Endodermal cell (in vitro differentiated cells): Measurements from ENCODE around the gene SH3BP5. TPM values are rescaled to one million over a fixed set of nuclear protein-coding genes. Genes with fewer than 3 reads are reported as not detected.
A peak's percentile ranks its signal among the peaks of the same experiment; 100 is the strongest.

ENCODE experiments used
- DNase-seq: peaks from one replicate; pipeline ENCODE4 v3.0.0-alpha.2; 2017
- H3K27ac ChIP-seq: 2 replicates; pipeline ENCODE4 v1.5.1; 2013; ENCODE audit warnings: mild to moderate bottlenecking, low read depth, low read length, moderate library complexity
- H3K27me3 ChIP-seq: 2 replicates; pipeline ENCODE4 v1.6.1; 2013; ENCODE audit warnings: mild to moderate bottlenecking, low read length, moderate library complexity; ENCODE audit not compliant: insufficient read depth, control insufficient read depth, poor library complexity, severe bottlenecking
- H3K36me3 ChIP-seq: 2 replicates; pipeline ENCODE4 v1.7.0; 2013; ENCODE audit warnings: mild to moderate bottlenecking, low read length, moderate library complexity; ENCODE audit not compliant: control insufficient read depth, insufficient read depth
- H3K4me1 ChIP-seq: one replicate; pipeline ENCODE4 v1.7.0; 2013; ENCODE audit warnings: low read length; ENCODE audit not compliant: control insufficient read depth, insufficient read depth
- H3K4me3 ChIP-seq: 2 replicates; pipeline ENCODE4 v1.5.1; 2013; ENCODE audit warnings: mild to moderate bottlenecking, low read length, moderate library complexity
- H3K9ac ChIP-seq: 2 replicates; pipeline ENCODE4 v1.6.1; 2013; ENCODE audit warnings: mild to moderate bottlenecking, low read length, moderate library complexity; ENCODE audit not compliant: poor library complexity, severe bottlenecking; ENCODE audit errors: extremely low read depth
- H3K9me3 ChIP-seq: 2 replicates; pipeline ENCODE4 v1.6.1; 2013; ENCODE audit warnings: mild to moderate bottlenecking, low read length, moderate library complexity; ENCODE audit not compliant: control insufficient read depth
- H3K27ac Mint-ChIP-seq: 2 replicates; pipeline ENCODE4 v1.8.0; 2020; ENCODE audit warnings: mixed read lengths
- H3K27me3 Mint-ChIP-seq: 2 replicates; pipeline ENCODE4 v1.8.0; 2021; ENCODE audit warnings: mild to moderate bottlenecking, mixed read lengths; ENCODE audit not compliant: insufficient read depth
- H3K36me3 Mint-ChIP-seq: 2 replicates; pipeline ENCODE4 v1.8.0; 2020; ENCODE audit warnings: low read depth, mixed read lengths
- H3K4me1 Mint-ChIP-seq: 2 replicates; pipeline ENCODE4 v1.8.0; 2020; ENCODE audit warnings: mixed read lengths
- H3K4me3 Mint-ChIP-seq: 2 replicates; pipeline ENCODE4 v1.8.0; 2020; ENCODE audit warnings: mild to moderate bottlenecking, moderate library complexity, mixed read lengths
- H3K9me3 Mint-ChIP-seq: 2 replicates; pipeline ENCODE4 v1.8.0; 2020; ENCODE audit warnings: mild to moderate bottlenecking, mixed read lengths
- CTCF ChIP-seq: fragments of 200-600 bp; sonication (generic); conservative IDR thresholded peaks from 2 replicates; pipeline ENCODE4 v1.5.0; 2021; ENCODE audit warnings: antibody characterized with exemption, mild to moderate bottlenecking
- WGBS, 2 experiments: methylation state at CpG; one replicate each; pipeline versions ENCODE4 v1.1.5 to v1.1.7; 2013; ENCODE audit warnings: missing lambda C conversion rate in 2 of 2, mixed read lengths in 1 of 2; ENCODE audit not compliant: insufficient coverage in 1 of 2, insufficient read length in 1 of 2; 5-methylcytosine and 5-hydroxymethylcytosine counted together
- total RNA-seq, 2 donors: library from RNA; stranded (reverse); fragmentation: NEBNext Ultra II Directional in 1 of 2; extraction: Animal tissue kit (Norgen Biotek cat#: 25700) in 1 of 2; gene quantifications; 2 replicates in 1 of 2; 3 replicates in 1 of 2; pipeline ENCODE4 v1.2.1, GENCODE V29; 2021

The SH3BP5 gene
- total RNA-seq, 2 donors from 2014 or later, result 25.8 to 30.3 TPM

DNA sequence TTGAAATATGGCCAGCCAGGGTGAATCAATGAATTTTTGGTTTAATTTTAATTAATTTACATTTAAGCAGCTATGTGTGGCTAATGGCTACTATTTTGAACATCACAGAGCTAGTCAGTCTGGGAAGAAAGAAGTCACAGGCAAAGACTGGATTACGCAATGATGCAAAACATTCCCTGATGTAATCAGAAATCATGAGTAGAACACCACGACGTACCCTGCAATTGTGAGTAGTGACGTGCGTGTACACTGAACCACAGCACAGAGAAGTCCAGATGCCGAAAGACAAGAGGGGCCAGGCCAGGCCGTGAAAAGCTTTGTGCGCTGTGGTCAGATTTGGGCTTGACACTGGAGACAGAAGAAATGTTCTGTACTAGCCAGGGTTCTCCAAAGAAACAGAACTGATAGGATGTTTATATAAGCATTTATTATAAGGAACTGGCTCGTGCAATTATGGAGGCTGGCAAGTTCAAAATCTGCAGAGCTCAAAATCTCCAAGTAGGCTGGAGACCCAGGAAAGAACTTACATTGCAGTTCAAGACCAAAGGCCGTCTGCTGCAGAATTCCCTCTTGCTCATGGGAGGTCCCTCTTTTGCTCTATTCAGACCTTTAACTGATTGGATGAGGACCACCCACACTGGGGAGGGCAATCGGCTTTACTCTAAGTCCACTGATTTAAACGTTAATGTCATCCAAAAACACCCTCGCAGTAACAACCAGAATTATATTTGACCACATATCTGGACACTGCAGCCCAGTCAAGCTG is 44.6 kb downstream of the SH3BP5 start:
- H3K36me3 ChIP-seq, result peaks cover 16% of the 10 kb centered on the region
- DNase-seq, result no peak
- WGBS, 2 experiments, result 94 to 95% methylated on average over 12 to 13 of the region's 13 CpGs
- Mint-ChIP-seq H3K27me3 (no peaks in the 10 kb centered on the region), H3K4me1 (peaks cover 12% of the 10 kb centered on the region), H3K9me3 (no peaks in the 10 kb centered on the region), H3K36me3 (peaks cover 21% of the 10 kb centered on the region), H3K27ac (no peak overlapping the region), H3K4me3 (no peak overlapping the region)
- no peak for TF ChIP-seq CTCF
- H3K27ac ChIP-seq, result no peak overlapping the region
- no peak overlapping the region for H3K9ac ChIP-seq
- no peak overlapping the region for H3K4me3 ChIP-seq
- no peaks in the 10 kb centered on the region for H3K27me3 ChIP-seq
- H3K4me1 ChIP-seq, result no peaks in the 10 kb centered on the region
- no peaks in the 10 kb centered on the region for H3K9me3 ChIP-seq

- Mint-ChIP-seq H3K27ac (peak overlapping the region; percentile 20), H3K9me3 (no peaks in the 10 kb centered on the region)
- no peaks in the 10 kb centered on the region for H3K27me3 ChIP-seq
Measured at GRCh38 chr3:15286022-15286421, 46.4 kb downstream of the SH3BP5 start.

DNA sequence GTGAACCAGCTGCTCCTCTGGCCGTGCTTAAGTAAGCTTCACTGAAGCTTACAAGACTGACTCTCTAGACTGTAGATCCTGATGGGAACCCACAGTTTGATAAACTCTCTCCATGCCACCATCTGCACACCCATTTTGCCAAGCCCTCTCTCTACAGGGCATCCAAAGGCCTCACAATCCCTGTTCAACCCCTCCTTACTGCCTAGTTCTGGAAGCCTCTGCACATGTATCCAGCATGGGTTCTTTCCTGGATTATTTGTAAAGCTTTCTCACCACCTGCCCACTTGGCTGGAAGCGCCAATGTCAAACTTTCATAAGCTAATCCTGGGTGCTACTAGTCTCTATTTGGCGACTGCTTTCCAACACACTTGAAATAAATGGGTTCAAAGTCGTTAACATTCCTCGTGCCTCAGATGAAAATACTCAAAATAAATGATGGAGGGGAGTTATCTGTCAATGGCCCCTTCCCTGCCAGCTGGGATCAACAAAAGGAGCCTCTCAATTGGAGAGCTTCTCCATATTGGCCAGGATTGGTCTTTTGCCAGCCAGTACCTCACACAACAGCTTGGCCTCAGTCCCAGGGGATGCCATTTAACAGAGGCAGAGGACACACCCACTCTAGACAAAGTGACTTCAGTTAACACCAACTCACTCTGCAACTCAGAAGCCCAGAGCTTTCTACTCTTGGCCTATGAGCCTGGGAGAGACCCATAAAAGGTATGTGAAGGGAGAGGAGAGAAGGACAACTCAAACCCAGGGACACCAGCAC is 48.1 kb downstream of the SH3BP5 start:
- H3K27ac Mint-ChIP-seq, result no peak overlapping the region
- WGBS, 2 experiments, result 97 to 100% methylated on average over 4 to 5 of the region's 5 CpGs
- H3K4me1 Mint-ChIP-seq, result peaks cover 10% of the 10 kb centered on the region
- peaks cover 9% of the 10 kb centered on the region for H3K36me3 ChIP-seq
- H3K9me3 ChIP-seq, result no peaks in the 10 kb centered on the region
- no peaks in the 10 kb centered on the region for H3K27me3 ChIP-seq
- H3K9me3 Mint-ChIP-seq, result no peaks in the 10 kb centered on the region
- H3K9ac ChIP-seq, result no peak overlapping the region
- H3K4me1 ChIP-seq, result peaks cover 4% of the 10 kb centered on the region
- no peak overlapping the region for H3K4me3 ChIP-seq
- H3K36me3 Mint-ChIP-seq, result peaks cover 14% of the 10 kb centered on the region
- TF ChIP-seq CTCF, result no peak
- no peaks in the 10 kb centered on the region for H3K27me3 Mint-ChIP-seq
- DNase-seq, result no peak
- H3K27ac ChIP-seq, result no peak overlapping the region
- H3K4me3 Mint-ChIP-seq, result no peak overlapping the region

More at GRCh38 chr3:15286022-15286421, 46.4 kb downstream of the SH3BP5 start:
- H3K27me3 Mint-ChIP-seq, result no peaks in the 10 kb centered on the region
- peaks cover 9% of the 10 kb centered on the region for H3K36me3 ChIP-seq
- H3K27ac ChIP-seq, result no peak overlapping the region
- WGBS, 2 experiments, result 81 to 84% methylated on average over 3 to 8 of the region's 8 CpGs
- no peak overlapping the region for H3K4me3 Mint-ChIP-seq
- peaks cover 5% of the 10 kb centered on the region for H3K4me1 Mint-ChIP-seq
- H3K4me3 ChIP-seq, result no peak overlapping the region
- H3K9me3 ChIP-seq, result no peaks in the 10 kb centered on the region
- H3K36me3 Mint-ChIP-seq, result peaks cover 21% of the 10 kb centered on the region
- peaks cover 4% of the 10 kb centered on the region for H3K4me1 ChIP-seq
- H3K9ac ChIP-seq, result no peak overlapping the region
- DNase-seq, result peak; percentile 83
- peak; percentile 51 for TF ChIP-seq CTCF
